ENCODE results near the gene NAGLU.

The NAGLU gene

DNA sequence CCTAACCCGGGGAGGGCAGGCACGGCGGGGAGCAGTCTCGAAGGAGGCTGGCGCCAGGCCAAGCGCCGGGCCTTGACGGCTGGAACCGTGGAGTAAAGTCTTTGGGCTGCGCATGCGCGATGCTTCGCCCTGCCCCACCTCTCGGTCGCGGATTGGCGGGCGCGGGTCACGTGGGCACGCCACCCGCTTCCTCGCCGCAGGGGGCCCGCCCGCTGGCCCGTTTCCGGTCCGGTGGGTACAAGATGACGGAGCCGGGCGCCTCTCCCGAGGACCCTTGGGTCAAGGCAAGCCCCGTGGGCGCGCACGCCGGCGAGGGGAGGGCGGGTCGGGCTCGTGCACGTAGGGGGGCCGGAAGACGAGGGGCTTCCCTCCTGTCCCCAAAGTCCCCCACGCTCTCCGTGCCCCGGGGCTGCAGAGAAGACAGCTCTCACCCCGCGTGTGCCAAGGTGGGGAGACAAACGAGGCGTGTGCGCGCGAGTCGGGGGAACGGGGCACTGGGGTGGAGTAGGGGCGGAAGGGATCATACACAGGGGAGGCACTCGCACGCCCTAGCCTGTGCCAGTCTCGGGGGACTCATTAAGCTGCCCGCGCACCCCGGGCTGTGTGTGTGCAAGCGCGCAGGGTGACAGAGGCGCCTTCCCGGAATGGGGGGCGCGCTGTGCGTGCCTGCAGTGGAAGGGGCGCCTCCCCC, 31.0 kb downstream of the NAGLU start, which contains the start of gene MLX:
TSS of gene MLX (plus strand) at position 218 of the 691 bp plus-strand sequence. CDS start at position 243, 25 bp downstream.
- H3K4me3 ChIP-seq (ENCODE audit: low read depth, low read length), result peak within 1 kb of the TSS; percentile 82
- TF ChIP-seq, protein P1, sequence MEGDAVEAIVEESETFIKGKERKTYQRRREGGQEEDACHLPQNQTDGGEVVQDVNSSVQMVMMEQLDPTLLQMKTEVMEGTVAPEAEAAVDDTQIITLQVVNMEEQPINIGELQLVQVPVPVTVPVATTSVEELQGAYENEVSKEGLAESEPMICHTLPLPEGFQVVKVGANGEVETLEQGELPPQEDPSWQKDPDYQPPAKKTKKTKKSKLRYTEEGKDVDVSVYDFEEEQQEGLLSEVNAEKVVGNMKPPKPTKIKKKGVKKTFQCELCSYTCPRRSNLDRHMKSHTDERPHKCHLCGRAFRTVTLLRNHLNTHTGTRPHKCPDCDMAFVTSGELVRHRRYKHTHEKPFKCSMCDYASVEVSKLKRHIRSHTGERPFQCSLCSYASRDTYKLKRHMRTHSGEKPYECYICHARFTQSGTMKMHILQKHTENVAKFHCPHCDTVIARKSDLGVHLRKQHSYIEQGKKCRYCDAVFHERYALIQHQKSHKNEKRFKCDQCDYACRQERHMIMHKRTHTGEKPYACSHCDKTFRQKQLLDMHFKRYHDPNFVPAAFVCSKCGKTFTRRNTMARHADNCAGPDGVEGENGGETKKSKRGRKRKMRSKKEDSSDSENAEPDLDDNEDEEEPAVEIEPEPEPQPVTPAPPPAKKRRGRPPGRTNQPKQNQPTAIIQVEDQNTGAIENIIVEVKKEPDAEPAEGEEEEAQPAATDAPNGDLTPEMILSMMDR (IDR thresholded peaks at IDR 0.05; ENCODE audit: borderline replicate concordance, insufficient read depth, low read depth, low read length), result no peak

DNA sequence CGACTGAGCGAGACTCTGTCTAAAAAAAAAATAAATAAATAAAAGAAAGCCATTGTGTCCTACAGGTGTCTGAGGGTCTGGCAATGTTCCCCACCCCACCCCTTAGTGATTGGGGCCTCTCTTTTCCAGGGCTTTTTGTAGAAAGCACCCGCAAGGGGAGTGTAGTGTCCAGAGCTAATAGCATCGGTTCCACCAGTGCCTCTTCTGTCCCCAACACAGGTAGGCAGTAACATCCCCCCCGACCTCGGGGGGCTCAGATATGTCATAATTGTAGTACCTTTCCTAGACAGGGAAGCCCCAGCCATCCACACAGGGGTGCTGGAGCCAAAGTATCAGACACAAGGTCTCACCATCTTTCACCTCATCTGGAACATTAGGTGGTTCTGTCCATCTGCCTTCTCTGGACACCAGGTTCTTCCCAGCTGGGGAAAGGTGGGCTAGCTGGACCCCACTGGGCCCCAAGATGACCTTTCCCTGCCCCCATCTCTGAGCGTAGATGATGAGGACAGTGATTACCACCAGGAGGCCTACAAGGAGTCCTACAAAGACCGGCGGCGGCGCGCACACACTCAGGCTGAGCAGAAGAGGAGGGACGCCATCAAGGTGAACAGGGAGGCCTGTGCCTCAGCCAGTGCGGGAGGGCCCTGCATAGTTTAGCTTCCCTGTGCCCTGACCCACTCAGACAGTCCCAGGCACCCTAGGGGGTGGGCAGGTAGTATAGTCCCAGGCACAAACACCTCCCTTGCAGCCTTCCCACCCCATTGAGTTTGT, 32.5 kb downstream of the NAGLU start:
- TF ChIP-seq, protein P1 (IDR thresholded peaks at IDR 0.05; ENCODE audit: borderline replicate concordance, insufficient read depth, low read depth, low read length), result no peak
- no peak overlapping the region for H3K4me3 ChIP-seq (ENCODE audit: low read depth, low read length)

DNA sequence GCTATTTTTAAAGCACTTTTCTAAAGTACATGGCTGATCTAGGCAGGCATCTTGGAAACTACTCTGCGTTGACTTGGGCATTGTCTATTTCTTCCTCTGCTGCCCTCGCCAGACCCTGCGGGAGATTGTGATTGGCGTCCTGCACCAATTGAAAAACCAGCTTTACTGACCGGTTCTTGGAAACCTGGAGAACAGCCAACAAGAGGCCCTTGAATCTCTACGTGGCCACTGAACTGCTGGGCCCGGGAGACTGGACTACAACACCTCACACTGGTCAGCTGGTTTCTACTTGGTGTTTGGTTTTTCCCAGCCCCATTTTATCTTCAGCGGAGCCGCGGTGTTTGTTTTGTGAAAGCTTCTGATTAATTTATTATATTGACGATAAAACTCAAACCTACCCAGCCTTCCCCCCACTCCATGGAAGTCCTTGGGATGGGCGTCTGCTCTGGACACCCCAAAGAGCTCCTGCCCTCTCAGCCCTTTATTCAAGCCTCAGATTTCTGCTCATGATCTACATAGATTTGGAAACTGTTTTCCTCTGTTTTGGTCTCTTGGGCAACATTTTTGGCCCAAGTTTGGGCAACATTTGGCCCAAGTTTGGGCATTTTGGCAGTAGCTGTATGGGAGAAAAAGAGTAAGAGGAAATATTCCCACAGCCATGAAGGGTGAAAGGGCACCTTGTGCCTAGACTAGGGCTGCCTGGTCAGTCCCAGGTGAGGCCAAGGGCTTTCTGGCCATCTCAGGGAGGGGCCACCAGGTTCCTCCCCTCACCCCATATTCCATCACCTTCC, 35.6 kb downstream of the NAGLU start:
- H3K4me3 ChIP-seq (ENCODE audit: low read depth, low read length), result no peak overlapping the region
- TF ChIP-seq, protein P1 (IDR thresholded peaks at IDR 0.05; ENCODE audit: borderline replicate concordance, insufficient read depth, low read depth, low read length), result no peak

DNA sequence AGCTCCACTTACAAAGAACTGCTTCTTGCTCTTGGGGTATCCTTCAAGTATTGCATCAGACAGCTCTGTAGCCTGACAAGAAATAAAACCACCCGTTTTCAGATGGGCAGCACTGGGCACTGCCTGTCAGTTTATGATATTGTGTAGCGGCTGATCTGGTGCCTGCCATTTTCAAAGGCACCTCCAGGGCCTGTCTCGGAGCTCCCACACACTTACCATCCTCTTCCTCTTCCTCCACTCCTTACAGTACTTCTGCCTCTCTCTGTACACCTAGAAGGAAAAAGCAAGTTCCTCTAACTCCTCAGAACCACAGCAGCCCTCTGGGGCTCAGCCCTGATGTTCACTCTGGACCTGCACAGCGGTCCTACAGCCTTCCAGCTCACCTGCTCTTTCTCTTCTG, 37.1 kb downstream of the NAGLU start:
- TF ChIP-seq, protein P1 (IDR thresholded peaks at IDR 0.05; ENCODE audit: borderline replicate concordance, insufficient read depth, low read depth, low read length), result no peak
- H3K4me3 ChIP-seq (ENCODE audit: low read depth, low read length), result no peak overlapping the region

DNA sequence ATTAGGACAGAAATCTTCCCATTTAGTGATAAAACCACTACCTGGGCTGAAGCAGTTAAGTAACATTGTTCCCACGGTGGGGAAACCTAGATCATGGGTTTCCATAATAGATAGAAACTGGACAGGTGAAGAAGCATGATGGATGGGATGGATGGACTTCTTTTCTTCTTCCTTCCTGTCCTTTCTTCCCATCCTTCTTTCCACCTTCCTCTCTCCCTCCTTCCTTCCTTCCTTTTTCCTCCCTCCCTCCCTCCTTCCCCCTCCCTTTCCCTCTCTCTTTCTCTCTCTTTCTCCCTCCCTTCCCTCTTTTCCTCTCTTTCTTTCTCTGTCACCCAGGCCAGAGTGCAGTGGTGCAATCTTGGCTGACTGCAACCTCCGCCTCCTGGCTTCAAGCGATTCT, 38.4 kb downstream of the NAGLU start:
- no peak overlapping the region for H3K4me3 ChIP-seq (ENCODE audit: low read depth, low read length)
- TF ChIP-seq, protein P1 (IDR thresholded peaks at IDR 0.05; ENCODE audit: borderline replicate concordance, insufficient read depth, low read depth, low read length), result no peak

DNA sequence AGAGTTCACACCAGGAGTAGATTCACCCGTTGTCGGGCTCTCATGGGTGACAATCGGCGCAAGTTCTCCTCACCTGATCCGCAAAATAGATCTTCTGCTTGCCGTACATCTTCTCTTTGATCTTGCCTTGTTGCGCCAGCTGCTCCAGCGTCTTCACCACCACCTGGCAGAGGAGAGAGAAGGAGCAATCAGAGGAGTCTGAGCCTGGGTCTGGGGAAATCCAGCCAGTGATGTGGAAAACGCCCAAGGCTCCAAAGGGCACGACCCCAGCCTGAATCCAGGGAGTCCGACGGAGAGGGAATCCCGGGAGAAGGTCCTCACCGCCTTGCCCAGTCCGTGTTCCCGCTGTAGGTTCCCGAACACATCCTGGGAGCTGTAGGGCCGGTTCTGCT, 41.1 kb downstream of the NAGLU start:
- TF ChIP-seq, protein P1 (IDR thresholded peaks at IDR 0.05; ENCODE audit: borderline replicate concordance, insufficient read depth, low read depth, low read length), result no peak
- peak overlapping the region; percentile 79 for H3K4me3 ChIP-seq (ENCODE audit: low read depth, low read length)

Measured in GM12875 (cell line).